ENCODE results near the gene CA4.
"Not testable (repeated sequence)": the region's sequence is repeated elsewhere in the genome, so short reads cannot be mapped to it uniquely, and the experiment has no call there.

Gene CA4

DNA sequence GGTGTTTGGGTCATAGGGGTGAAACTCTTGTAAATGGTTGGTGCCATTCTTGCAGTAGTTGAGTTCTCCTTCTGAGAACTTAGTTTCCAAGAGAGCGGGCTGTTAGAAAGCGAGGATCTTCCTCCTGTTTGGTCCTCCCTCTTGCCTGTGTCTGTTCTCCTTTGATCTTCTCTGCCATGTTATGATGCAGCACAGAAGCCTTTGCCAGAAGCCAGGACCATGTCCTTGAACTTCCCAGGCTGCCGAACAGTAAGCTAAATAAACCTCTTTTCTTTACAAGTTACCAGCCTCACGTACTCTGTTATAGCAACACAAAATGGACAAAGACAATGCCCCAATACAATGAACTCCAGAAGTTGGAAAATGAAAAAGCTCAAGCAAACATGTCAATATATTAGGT is 40.3 kb downstream of the CA4 start:
- H3K27ac ChIP-seq (ENCODE audit: insufficient read depth, low read length, poor library complexity, severe bottlenecking); H3K4me3 ChIP-seq (ENCODE audit: insufficient read depth, low read depth, low read length, poor library complexity, severe bottlenecking); DNase-seq; H3K27me3 ChIP-seq (replicated peaks; ENCODE audit: control insufficient read depth, insufficient read depth, low read length, poor library complexity, severe bottlenecking); H3K9me3 ChIP-seq (ENCODE audit: control insufficient read depth, low read length); H3K4me1 ChIP-seq (ENCODE audit: control insufficient read depth, insufficient read depth, low read length, poor library complexity, severe bottlenecking): not testable (repeated sequence)
- peaks cover 19% of the 10 kb centered on the region for H3K36me3 ChIP-seq (ENCODE audit: control insufficient read depth, insufficient read depth, low read length)

DNA sequence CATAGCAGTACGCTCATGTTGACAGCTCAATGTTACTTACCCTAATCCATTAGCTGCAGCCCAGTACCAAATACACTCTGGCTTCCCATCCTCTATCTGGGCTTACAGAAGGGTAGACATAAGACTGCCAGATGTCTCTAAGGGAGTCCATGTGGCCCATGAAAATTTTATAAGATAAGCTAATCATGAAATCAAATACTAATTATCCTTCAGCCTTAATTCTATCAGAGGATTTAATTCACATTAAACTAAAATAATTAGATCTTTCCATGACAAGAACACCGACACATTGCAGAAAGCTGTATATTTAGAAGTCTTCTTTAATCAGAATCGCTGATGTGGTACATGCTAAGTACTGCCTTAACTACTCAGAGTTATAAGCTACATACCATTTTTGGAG is 43.3 kb downstream of the CA4 start:
- DNase-seq; H3K27me3 ChIP-seq (replicated peaks; ENCODE audit: control insufficient read depth, insufficient read depth, low read length, poor library complexity, severe bottlenecking); H3K27ac ChIP-seq (ENCODE audit: insufficient read depth, low read length, poor library complexity, severe bottlenecking); H3K4me3 ChIP-seq (ENCODE audit: insufficient read depth, low read depth, low read length, poor library complexity, severe bottlenecking); H3K9me3 ChIP-seq (ENCODE audit: control insufficient read depth, low read length); H3K4me1 ChIP-seq (ENCODE audit: control insufficient read depth, insufficient read depth, low read length, poor library complexity, severe bottlenecking): not testable (repeated sequence)
- H3K36me3 ChIP-seq (ENCODE audit: control insufficient read depth, insufficient read depth, low read length), result peaks cover 21% of the 10 kb centered on the region

DNA sequence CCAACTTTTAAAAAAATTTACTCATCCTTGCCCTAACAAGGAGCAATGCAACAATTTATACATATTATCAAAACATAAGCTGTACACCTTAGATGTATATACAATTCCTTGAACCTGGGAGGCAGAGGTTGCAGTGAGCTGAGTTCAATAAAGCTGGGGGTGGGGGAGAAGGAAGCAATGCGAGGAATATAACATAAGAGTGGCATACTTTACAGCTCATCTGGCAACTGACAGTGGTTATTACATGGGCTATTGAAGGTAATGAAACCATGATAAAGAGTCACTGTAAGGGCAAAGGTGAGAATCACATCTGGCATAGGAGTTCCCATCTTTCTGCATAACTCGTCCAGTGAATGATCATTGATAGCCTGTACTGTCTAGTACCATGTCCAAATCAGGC is 43.7 kb downstream of the CA4 start:
- no peaks in the 10 kb centered on the region for H3K9me3 ChIP-seq (ENCODE audit: control insufficient read depth, low read length)
- H3K27ac ChIP-seq (ENCODE audit: insufficient read depth, low read length, poor library complexity, severe bottlenecking), result no peak overlapping the region
- peaks cover 25% of the 10 kb centered on the region for H3K36me3 ChIP-seq (ENCODE audit: control insufficient read depth, insufficient read depth, low read length)
- no peaks in the 10 kb centered on the region for H3K27me3 ChIP-seq (replicated peaks; ENCODE audit: control insufficient read depth, insufficient read depth, low read length, poor library complexity, severe bottlenecking)
- no peak for DNase-seq
- no peak overlapping the region for H3K4me3 ChIP-seq (ENCODE audit: insufficient read depth, low read depth, low read length, poor library complexity, severe bottlenecking)
- H3K4me1 ChIP-seq (ENCODE audit: control insufficient read depth, insufficient read depth, low read length, poor library complexity, severe bottlenecking), result no peaks in the 10 kb centered on the region

DNA sequence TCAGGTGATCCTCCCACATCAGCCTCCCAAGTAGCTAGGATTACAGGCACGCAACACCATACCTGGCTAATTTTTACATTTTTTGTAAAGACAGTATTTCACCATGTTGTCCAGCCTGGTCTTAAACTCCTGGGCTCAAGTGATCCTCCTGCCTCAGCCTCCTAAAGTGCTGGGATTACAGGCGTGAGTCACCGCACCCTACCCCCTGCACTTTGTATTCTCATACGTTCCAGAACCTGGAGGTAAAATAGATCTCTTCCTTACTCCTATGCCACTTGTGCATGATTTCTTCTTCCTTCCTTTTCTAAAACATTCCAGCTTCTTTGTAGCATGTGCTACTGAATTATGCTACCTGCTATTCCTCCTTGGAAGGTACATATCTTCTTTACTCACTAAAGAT is 44.4 kb downstream of the CA4 start:
- H3K4me1 ChIP-seq (ENCODE audit: control insufficient read depth, insufficient read depth, low read length, poor library complexity, severe bottlenecking); H3K4me3 ChIP-seq (ENCODE audit: insufficient read depth, low read depth, low read length, poor library complexity, severe bottlenecking); DNase-seq; H3K9me3 ChIP-seq (ENCODE audit: control insufficient read depth, low read length); H3K27ac ChIP-seq (ENCODE audit: insufficient read depth, low read length, poor library complexity, severe bottlenecking); H3K27me3 ChIP-seq (replicated peaks; ENCODE audit: control insufficient read depth, insufficient read depth, low read length, poor library complexity, severe bottlenecking): not testable (repeated sequence)
- peaks cover 25% of the 10 kb centered on the region for H3K36me3 ChIP-seq (ENCODE audit: control insufficient read depth, insufficient read depth, low read length)

DNA sequence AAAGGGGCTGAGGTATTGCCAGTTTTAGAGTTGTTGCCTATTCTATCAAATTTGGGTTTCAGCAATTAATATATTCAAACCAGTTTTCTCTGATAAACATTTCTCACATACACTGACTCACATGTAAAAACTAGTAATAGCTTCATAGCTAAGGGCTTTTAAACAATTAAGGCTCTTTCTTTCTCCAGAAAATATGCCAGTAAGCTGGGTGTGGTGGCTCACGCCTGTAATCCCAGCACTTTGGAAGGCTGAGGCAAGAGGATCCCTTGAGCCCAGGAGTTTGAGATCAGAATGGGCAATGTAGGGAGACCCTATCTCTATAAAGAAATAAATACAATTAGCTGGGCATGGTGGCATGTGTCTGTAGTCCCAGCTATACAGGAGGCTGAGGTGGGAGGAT is 48.9 kb downstream of the CA4 start:
- not testable (repeated sequence) for DNase-seq; H3K27me3 ChIP-seq (replicated peaks; ENCODE audit: control insufficient read depth, insufficient read depth, low read length, poor library complexity, severe bottlenecking); H3K4me1 ChIP-seq (ENCODE audit: control insufficient read depth, insufficient read depth, low read length, poor library complexity, severe bottlenecking); H3K36me3 ChIP-seq (ENCODE audit: control insufficient read depth, insufficient read depth, low read length); H3K9me3 ChIP-seq (ENCODE audit: control insufficient read depth, low read length); H3K27ac ChIP-seq (ENCODE audit: insufficient read depth, low read length, poor library complexity, severe bottlenecking); H3K4me3 ChIP-seq (ENCODE audit: insufficient read depth, low read depth, low read length, poor library complexity, severe bottlenecking)

DNA sequence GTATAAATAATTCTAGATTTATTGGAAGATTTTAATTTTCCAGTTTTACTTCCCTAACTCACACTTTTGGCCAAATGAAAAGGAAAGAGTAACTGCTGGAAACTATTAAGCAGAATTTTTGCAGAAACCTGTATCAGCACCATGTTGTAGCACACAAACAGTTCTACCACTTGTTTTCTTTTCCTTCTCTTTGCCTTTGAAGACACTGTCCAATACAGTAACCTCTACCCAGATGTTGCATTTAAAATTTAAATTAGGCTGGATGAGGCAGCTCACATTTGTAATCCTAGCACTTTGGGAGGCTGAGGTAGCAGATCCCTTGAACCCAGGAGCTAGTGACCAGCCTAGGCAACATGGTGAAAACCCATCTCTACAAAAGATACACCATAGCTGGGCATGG is 56.0 kb downstream of the CA4 start:
- not testable (repeated sequence) for H3K27me3 ChIP-seq (replicated peaks; ENCODE audit: control insufficient read depth, insufficient read depth, low read length, poor library complexity, severe bottlenecking); DNase-seq; H3K36me3 ChIP-seq (ENCODE audit: control insufficient read depth, insufficient read depth, low read length); H3K27ac ChIP-seq (ENCODE audit: insufficient read depth, low read length, poor library complexity, severe bottlenecking); H3K4me3 ChIP-seq (ENCODE audit: insufficient read depth, low read depth, low read length, poor library complexity, severe bottlenecking); H3K9me3 ChIP-seq (ENCODE audit: control insufficient read depth, low read length); H3K4me1 ChIP-seq (ENCODE audit: control insufficient read depth, insufficient read depth, low read length, poor library complexity, severe bottlenecking)

DNA sequence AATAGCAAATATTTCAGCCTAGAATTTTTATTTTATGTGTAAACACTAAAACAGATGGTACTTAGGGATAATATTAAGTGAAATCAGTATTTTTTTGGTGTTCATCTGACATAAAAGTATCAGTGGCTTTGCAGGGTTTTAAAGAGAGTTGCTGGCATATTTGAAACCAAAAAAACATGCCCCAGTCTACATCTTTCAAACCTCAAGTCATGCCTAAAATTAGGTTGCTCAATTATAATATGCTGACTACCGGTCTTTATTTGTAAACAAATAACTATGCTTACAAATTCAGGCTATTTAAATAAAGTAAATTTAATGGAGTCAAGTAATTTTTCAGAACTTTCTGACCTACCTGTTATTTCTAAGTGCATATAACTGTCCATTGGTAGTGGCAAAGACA is 58.5 kb downstream of the CA4 start:
- H3K36me3 ChIP-seq (ENCODE audit: control insufficient read depth, insufficient read depth, low read length); DNase-seq; H3K27ac ChIP-seq (ENCODE audit: insufficient read depth, low read length, poor library complexity, severe bottlenecking); H3K4me3 ChIP-seq (ENCODE audit: insufficient read depth, low read depth, low read length, poor library complexity, severe bottlenecking); H3K27me3 ChIP-seq (replicated peaks; ENCODE audit: control insufficient read depth, insufficient read depth, low read length, poor library complexity, severe bottlenecking); H3K9me3 ChIP-seq (ENCODE audit: control insufficient read depth, low read length); H3K4me1 ChIP-seq (ENCODE audit: control insufficient read depth, insufficient read depth, low read length, poor library complexity, severe bottlenecking): not testable (repeated sequence)

Data from effector memory CD4-positive, alpha-beta T cell (primary cell).